GM18870 (cell line): Measurements from ENCODE around the gene CTXN1.
A peak's percentile ranks its signal among the peaks of the same experiment; 100 is the strongest.

Experiments used
- ATAC-seq: cut with Tn5 transposase; IDR thresholded peaks from one replicate; pipeline ENCODE4 v1.9.1; 2021; ENCODE audit warnings: moderate library complexity; ENCODE audit not compliant: unreplicated experiment

CTXN1 gene

GRCh38 chr19:7915250-7916102 is 10.5 kb downstream of the CTXN1 start:
- ATAC-seq, result no peak

GRCh38 chr19:7914598-7915045 is 11.3 kb downstream of the CTXN1 start, which contains the start of gene TGFBR3L:
TSS of gene TGFBR3L (plus strand) at chr19:7914830.
- no peak for ATAC-seq

GRCh38 chr19:7914099-7914498 is 11.8 kb downstream of the CTXN1 start:
- ATAC-seq, result no peak

- no peak for ATAC-seq
Measured at GRCh38 chr19:7913652-7914051, 12.3 kb downstream of the CTXN1 start.

- ATAC-seq, result no peak
Measured at GRCh38 chr19:7912697-7913564, 13.0 kb downstream of the CTXN1 start.

- no peak for ATAC-seq
Measured at GRCh38 chr19:7912144-7912696, 13.7 kb downstream of the CTXN1 start.

GRCh38 chr19:7911508-7912143 is 14.3 kb downstream of the CTXN1 start:
- ATAC-seq, result no peak

- no peak for ATAC-seq
Measured at GRCh38 chr19:7910321-7911161, 15.4 kb downstream of the CTXN1 start.

- no peak for ATAC-seq
Measured at GRCh38 chr19:7909471-7910067, 16.4 kb downstream of the CTXN1 start.

- no peak for ATAC-seq
Measured at GRCh38 chr19:7908742-7909461, 17.0 kb downstream of the CTXN1 start.

GRCh38 chr19:7908078-7908699 is 17.7 kb downstream of the CTXN1 start:
- no peak for ATAC-seq

- no peak for ATAC-seq
Measured at GRCh38 chr19:7907544-7907943, 18.4 kb downstream of the CTXN1 start.

- no peak for ATAC-seq
Measured at GRCh38 chr19:7907122-7907521, 18.8 kb downstream of the CTXN1 start.

GRCh38 chr19:7905859-7906258 is 20.1 kb downstream of the CTXN1 start:
- ATAC-seq, result no peak

- ATAC-seq, result no peak
Measured at GRCh38 chr19:7905268-7905667, 20.7 kb downstream of the CTXN1 start.

GRCh38 chr19:7904074-7905020 is 21.6 kb downstream of the CTXN1 start:
- ATAC-seq, result no peak

- ATAC-seq, result peak; percentile 86
Measured at GRCh38 chr19:7903244-7904073, 22.5 kb downstream of the CTXN1 start, which contains the start of gene MAP2K7. TSS of gene MAP2K7 (plus strand) at chr19:7903877. CDS start at chr19:7903945, 68 bp downstream.
